HG03558 (cell line): ENCODE measurements around the gene TRIM41.
A peak's percentile ranks its signal among the peaks of the same experiment; 100 is the strongest.
"Not testable (repeated sequence)": the region's sequence is repeated elsewhere in the genome, so short reads cannot be mapped to it uniquely, and the experiment has no call there.

Source experiments
- ATAC-seq: cut with Tn5 transposase; IDR thresholded peaks from one replicate; pipeline ENCODE4 v1.9.1; 2021; ENCODE audit warnings: moderate number of reproducible peaks; ENCODE audit not compliant: unreplicated experiment; ENCODE audit errors: extremely low read depth

The TRIM41 gene

GRCh38 chr5:181209006-181209405 is 14.1 kb upstream of the TRIM41 start:
- ATAC-seq, result not testable (repeated sequence)

- not testable (repeated sequence) for ATAC-seq
Observed at GRCh38 chr5:181210148-181210547, 12.9 kb upstream of the TRIM41 start.

GRCh38 chr5:181210698-181211097 is 12.4 kb upstream of the TRIM41 start:
- not testable (repeated sequence) for ATAC-seq

GRCh38 chr5:181211208-181211607 is 11.9 kb upstream of the TRIM41 start:
- no peak for ATAC-seq

GRCh38 chr5:181212080-181212479 is 11.0 kb upstream of the TRIM41 start:
- no peak for ATAC-seq

- no peak for ATAC-seq
Observed at GRCh38 chr5:181212934-181213333, 10.1 kb upstream of the TRIM41 start.

- ATAC-seq, result not testable (repeated sequence)
Observed at GRCh38 chr5:181214249-181214648, 8.8 kb upstream of the TRIM41 start.

GRCh38 chr5:181215997-181216989 is 6.8 kb upstream of the TRIM41 start:
- no peak for ATAC-seq

GRCh38 chr5:181217111-181217802 is 5.8 kb upstream of the TRIM41 start:
- ATAC-seq, result no peak

- no peak for ATAC-seq
Observed at GRCh38 chr5:181217803-181218062, 5.3 kb upstream of the TRIM41 start.

GRCh38 chr5:181218795-181219124 is 4.3 kb upstream of the TRIM41 start:
- ATAC-seq, result no peak

- no peak for ATAC-seq
Observed at GRCh38 chr5:181219262-181220177, 3.6 kb upstream of the TRIM41 start.

GRCh38 chr5:181220178-181220515 is 2.9 kb upstream of the TRIM41 start:
- ATAC-seq, result no peak

GRCh38 chr5:181221105-181221791 is 1.8 kb upstream of the TRIM41 start:
- no peak for ATAC-seq

- peak; percentile 23 for ATAC-seq
Observed at GRCh38 chr5:181221792-181222629, 1.1 kb upstream of the TRIM41 start.

- no peak for ATAC-seq
Observed at GRCh38 chr5:181222630-181223057, 437 bp upstream of the TRIM41 start.

GRCh38 chr5:181223729-181224389 is 778 bp downstream of the TRIM41 start:
- ATAC-seq, result no peak

- ATAC-seq, result no peak
Observed at GRCh38 chr5:181224390-181225229, 1.5 kb downstream of the TRIM41 start.
